ENCODE results near the gene TECPR1.

The TECPR1 gene

GRCh38 chr7:98165827-98166667 is 86.0 kb downstream of the TECPR1 start:
- Histone ChIP-seq H3K4me2 (ENCODE audit: insufficient read depth, low read length, poor library complexity, severe bottlenecking) (no peak overlapping the region), H4K91ac (ENCODE audit: low read depth, low read length, poor library complexity) (no peak overlapping the region), H3K36me3 (replicated peaks in 1 of 2; ENCODE audit: control insufficient read depth in 2 of 2, insufficient read depth in 2 of 2, low read length in 2 of 2) (peaks cover 2% of the 10 kb centered on the region in 2 donors), H2BK12ac (ENCODE audit: low read length) (no peak overlapping the region), H3K9me3 (replicated peaks in 1 of 2; ENCODE audit: control insufficient read depth in 2 of 2, insufficient read depth in 1 of 2, low read depth in 1 of 2, low read length in 2 of 2) (peaks cover 0 to 1% of the 10 kb centered on the region in 2 donors), H3K79me1 (ENCODE audit: low read depth, low read length) (peaks cover 6% of the 10 kb centered on the region), H2AFZ (ENCODE audit: low read length) (no peak overlapping the region), H3K9ac (ENCODE audit: low read depth, low read length, poor library complexity) (no peak overlapping the region), H3K23ac (ENCODE audit: low read depth, low read length, poor library complexity) (peak overlapping the region; percentile 34), H3K4me1 (ENCODE audit: control insufficient read depth in 2 of 2, insufficient read depth in 1 of 2, low read depth in 1 of 2, low read length in 2 of 2) (peaks cover 0 to 3% of the 10 kb centered on the region in 2 donors), H3K4ac (ENCODE audit: low read length) (no peak overlapping the region), H4K8ac (ENCODE audit: low read depth, low read length) (no peak overlapping the region), H3K14ac (ENCODE audit: low read length) (no peak overlapping the region), H3K27ac (replicated peaks; ENCODE audit: low read length) (no peak overlapping the region), H2BK15ac (ENCODE audit: low read length) (no peak overlapping the region), H3K18ac (ENCODE audit: low read length) (no peak overlapping the region), H3K27me3 (ENCODE audit: control insufficient read depth in 3 of 3, insufficient read depth in 3 of 3, low read depth in 1 of 3, low read length in 3 of 3) (no peaks in the 10 kb centered on the region), H2BK120ac (ENCODE audit: low read depth, low read length) (no peak overlapping the region), H2BK5ac (ENCODE audit: low read length) (no peak overlapping the region), H3K4me3 (ENCODE audit: low read length in 2 of 2) (no peak overlapping the region), H2AK5ac (ENCODE audit: low read depth, low read length) (no peak overlapping the region)
- no CpG with 5 or more reads among the region's 18 CpGs for WGBS, 2 donors (ENCODE audit: extremely low coverage in 2 of 2, insufficient read length in 2 of 2, insufficient replicate concordance in 1 of 2)
- peak; percentile 12 for DNase-seq (ENCODE audit: low spot score)

All from neuronal stem cell (in vitro differentiated cells).